K562 (cell line): Measurements from ENCODE around the gene CAV1. TPM values are rescaled to one million over a fixed set of nuclear protein-coding genes. Genes with fewer than 3 reads are reported as not detected.

Experiments
- BDP1 ChIP-seq: IDR thresholded peaks from 3 replicates; pipeline ENCODE4 v1.6.1; 2011; ENCODE audit not compliant: insufficient read length, insufficient read depth
- CTCF ChIP-seq, 3 experiments: IDR thresholded peaks in 2 of 3; conservative IDR thresholded peaks in 1 of 3; 2 replicates each; pipeline ENCODE4 v1.5.1; 2011 to 2012; ENCODE audit warnings: low read length in 3 of 3, mild to moderate bottlenecking in 3 of 3, control low read depth in 2 of 3, improper control_type of control experiment in 1 of 3, inconsistent platforms in 1 of 3, low read depth in 1 of 3, mixed read lengths in 1 of 3, moderate library complexity in 1 of 3; ENCODE audit not compliant: insufficient read depth in 2 of 3
- ELK3 ChIP-seq: fragments of 450-650 bp; formaldehyde crosslinking; IDR thresholded peaks from 2 replicates; pipeline ENCODE4 v1.4.0; 2020; ENCODE audit warnings: mild to moderate bottlenecking
- FOXJ2 ChIP-seq: fragments of 200-800 bp; sonication (Bioruptor generic); IDR thresholded peaks from 2 replicates; pipeline ENCODE4 v1.6.1; 2016; ENCODE audit warnings: missing genetic modification characterization, missing compliant biosample characterization
- ID3 ChIP-seq, 2 experiments: fragments of 250-450 bp in 1 of 2; fragments of 450-650 bp in 1 of 2; sonication (Bioruptor Pico) in 1 of 2; IDR thresholded peaks; 2 replicates each; pipeline versions ENCODE4 v1.6.1 to v1.8.0; 2016 to 2021; ENCODE audit warnings: mild to moderate bottlenecking in 2 of 2, moderate library complexity in 2 of 2, missing compliant biosample characterization in 1 of 2, missing genetic modification characterization in 1 of 2
- MEF2D ChIP-seq: conservative IDR thresholded peaks from 2 replicates; pipeline ENCODE4 v1.6.1; 2016; ENCODE audit warnings: low read depth, missing genetic modification characterization, missing compliant biosample characterization
- MLX ChIP-seq, 2 experiments: fragments of 450-650 bp in 1 of 2; sonication (generic) in 1 of 2; formaldehyde crosslinking; conservative IDR thresholded peaks; 2 replicates each; pipeline versions ENCODE4 v1.4.0 to v1.8.1; 2020 to 2022; ENCODE audit warnings: mild to moderate bottlenecking in 1 of 2, missing genetic modification reagents in 1 of 2
- NR2C2 ChIP-seq, 2 experiments: fragments of 200-800 bp in 1 of 2; sonication (Bioruptor generic) in 1 of 2; sonication (generic) in 1 of 2; formaldehyde crosslinking in 1 of 2; IDR thresholded peaks; 2 replicates each; pipeline versions ENCODE4 v1.6.1 to v1.8.0; 2016 to 2022; ENCODE audit warnings: mild to moderate bottlenecking in 1 of 2, missing compliant biosample characterization in 1 of 2, missing genetic modification characterization in 1 of 2, missing genetic modification reagents in 1 of 2
- SMARCC2 ChIP-seq: fragments of 450-650 bp; IDR thresholded peaks from 2 replicates; pipeline ENCODE4 v1.6.1; 2017; ENCODE audit warnings: antibody characterized with exemption, moderate library complexity, mild to moderate bottlenecking, low read depth
- TAL1 ChIP-seq: fragments of 450-650 bp; IDR thresholded peaks from 2 replicates; pipeline ENCODE4 v1.6.1; 2016; ENCODE audit warnings: mild to moderate bottlenecking
- TRIM25 ChIP-seq: fragments of 450-650 bp; IDR thresholded peaks from 2 replicates; pipeline ENCODE4 v1.7.0; 2016; ENCODE audit warnings: borderline replicate concordance
- VEZF1 ChIP-seq: fragments of 200-800 bp; sonication (Bioruptor generic); IDR thresholded peaks from 2 replicates; pipeline ENCODE4 v1.6.1; 2017; ENCODE audit warnings: missing genetic modification characterization, missing compliant biosample characterization
- ZNF174 ChIP-seq: fragments of 250-450 bp; sonication (Bioruptor Pico); IDR thresholded peaks from 2 replicates; pipeline ENCODE4 v1.4.0; 2020; ENCODE audit warnings: mild to moderate bottlenecking
- ZNF431 ChIP-seq: sonication (generic); formaldehyde crosslinking; IDR thresholded peaks from 2 replicates; pipeline ENCODE4 v1.8.0; 2022; ENCODE audit warnings: mild to moderate bottlenecking, missing genetic modification reagents
- ZZZ3 ChIP-seq: fragments of 450-650 bp; IDR thresholded peaks from 2 replicates; pipeline ENCODE4 v1.6.1; 2016; ENCODE audit warnings: antibody characterized with exemption, mild to moderate bottlenecking, moderate library complexity
- polyA plus RNA-seq, 8 experiments: library from polyadenylated mRNA; depleted of rRNA in 4 of 8; stranded (reverse) in 5 of 8; unstranded in 3 of 8; fragments of >200 nt; fragmentation: Nextera tagmentation in 2 of 8; fragmentation: Illumina TruSeq in 1 of 8; extraction: Ambion mirVana in 2 of 8; extraction: Trizol in 1 of 8; gene quantifications; 2 replicates each; pipeline versions ENCODE4 v1.2.1 to v1.2.3, GENCODE V29; 2011 to 2014; ENCODE audit warnings: inconsistent platforms in 1 of 8, missing spikeins in 1 of 8
- total RNA-seq, 7 experiments: library from RNA; depleted of rRNA in 6 of 7; stranded (reverse); fragments of >200 nt in 6 of 7; fragmentation: Illumina TruSeq in 2 of 7; extraction: Trizol in 2 of 7; gene quantifications; 2 replicates each; pipeline versions ENCODE4 v1.2.1 to v1.2.3, GENCODE V29; 2011 to 2021; ENCODE audit warnings: low replicate concordance in 1 of 7

The CAV1 gene
- total and polyA plus RNA-seq, 9 of the 15 experiments (the other 6 are each of a cell fraction or from before 2014, with no cell fraction given): 0.08 to 1.5 (median 0.63) TPM

- TF ChIP-seq TAL1 (peak; percentile 42; the same call in 1 of the 2 replicates), ELK3 (no peak), ID3 (CRISPR knock-in tag; IDR thresholded peaks at IDR 0.05) (no peak), ID3 (tag; IDR thresholded peaks at IDR 0.05) (0 out of 2 replicates have a peak, but pooled peaks have one; percentile 51), TRIM25 (no peak), VEZF1 (peak; percentile 85), MLX (CRISPR knock-in tag; conservative IDR thresholded peaks at IDR 0.05) (no peak), ZNF174 (CRISPR knock-in tag) (no peak), MEF2D (tag) (no peak), FOXJ2 (tag) (no peak), CTCF (IDR thresholded peaks at IDR 0.05 in 2 of 3, conservative IDR thresholded peaks at IDR 0.05 in 1 of 3; ENCODE audit: insufficient read depth in 2 of 3, low read depth in 1 of 3, low read length in 3 of 3) (peak; percentile 77 to 91 (median 80)), ZZZ3 (no peak), SMARCC2 (no peak), BDP1 (no peak), ZNF431 (CRISPR knock-in tag) (peak; percentile 52; the same call in 1 of the 2 replicates), NR2C2 (CRISPR knock-in tag; IDR thresholded peaks at IDR 0.05) (peak; percentile 75; the same call in 1 of the 2 replicates), NR2C2 (tag; IDR thresholded peaks at IDR 0.05) (no peak)
Observed at GRCh38 chr7:116525913-116526861, 1.4 kb downstream of the CAV1 start (continued).
